ELR (cell line): Measurements from ENCODE around the gene CGNL1.
A peak's percentile ranks its signal among the peaks of the same experiment; 100 is the strongest.

Experiments
- DNase-seq: peaks from one replicate; pipeline ENCODE4 v3.0.0-alpha.2; 2015; ENCODE audit warnings: low read depth

The CGNL1 gene

GRCh38 chr15:57548835-57549234 lies 172.5 kb downstream of the CGNL1 start:
- DNase-seq: no peak

DNA sequence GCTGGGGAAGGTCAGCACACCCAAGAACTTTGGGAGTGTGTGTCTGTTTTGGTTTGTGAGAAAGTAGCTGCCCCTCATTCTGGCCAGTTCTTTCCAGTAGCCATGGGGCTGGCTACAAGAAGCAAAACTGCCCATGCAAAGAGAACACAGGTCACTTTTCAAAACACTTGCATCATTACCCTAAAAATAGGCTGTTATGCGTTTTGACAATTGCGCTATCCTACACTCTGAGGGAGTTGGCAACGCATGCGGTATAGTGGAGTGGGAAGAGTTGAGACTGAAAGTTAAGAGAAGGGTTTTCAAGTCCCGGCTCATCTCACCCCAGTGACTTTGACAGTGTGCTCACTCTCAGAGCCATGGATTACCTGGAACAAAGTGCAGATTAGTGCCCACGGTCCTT lies 173.6 kb downstream of the CGNL1 start:
- DNase-seq: no peak

DNA sequence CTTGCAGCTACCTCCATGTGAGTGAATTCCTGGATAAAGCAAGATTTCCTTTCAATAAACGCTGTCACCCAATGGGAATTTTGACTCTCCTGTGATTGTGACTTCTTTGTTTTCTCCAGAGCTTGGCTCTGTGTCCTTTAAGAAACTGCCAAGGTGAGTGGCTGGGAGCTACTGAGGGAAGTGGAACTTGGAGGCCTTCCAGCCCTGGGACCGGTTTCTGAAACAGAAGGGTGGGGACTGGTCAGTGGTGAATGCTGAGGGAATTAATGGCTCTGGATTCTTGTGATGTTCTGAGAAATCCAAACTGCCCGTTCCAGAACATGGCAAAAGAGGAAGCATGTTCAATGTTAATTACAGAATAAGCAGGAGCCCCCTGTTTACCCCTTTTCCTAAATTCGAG lies 174.3 kb downstream of the CGNL1 start:
- DNase-seq: no peak

GRCh38 chr15:57551715-57552677 lies 175.7 kb downstream of the CGNL1 start:
- DNase-seq: peak; percentile 92

GRCh38 chr15:57552678-57553334 lies 176.5 kb downstream of the CGNL1 start:
- DNase-seq: no peak

DNA sequence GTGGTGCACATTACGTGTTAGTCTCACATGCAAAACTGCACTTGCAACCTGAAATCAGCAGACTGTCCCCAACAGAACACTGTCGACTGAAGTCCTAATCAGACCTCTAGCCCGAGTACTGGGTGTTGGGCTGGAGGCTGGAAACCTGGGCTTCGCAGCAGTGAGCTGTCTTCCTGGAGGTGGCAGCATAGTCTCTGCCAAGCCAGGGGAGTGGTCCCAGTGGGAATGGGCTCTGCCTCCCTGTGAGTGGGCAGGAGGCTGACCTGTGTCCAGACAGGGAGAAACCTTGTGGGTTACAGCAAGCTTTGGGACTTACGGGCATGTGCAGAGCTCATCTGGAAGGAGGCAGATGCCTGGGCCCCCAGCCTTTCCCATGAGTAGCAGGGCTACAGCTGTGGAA lies 177.2 kb downstream of the CGNL1 start:
- DNase-seq: no peak

- DNase-seq: no peak
Measured at GRCh38 chr15:57554063-57554811, 177.9 kb downstream of the CGNL1 start.

DNA sequence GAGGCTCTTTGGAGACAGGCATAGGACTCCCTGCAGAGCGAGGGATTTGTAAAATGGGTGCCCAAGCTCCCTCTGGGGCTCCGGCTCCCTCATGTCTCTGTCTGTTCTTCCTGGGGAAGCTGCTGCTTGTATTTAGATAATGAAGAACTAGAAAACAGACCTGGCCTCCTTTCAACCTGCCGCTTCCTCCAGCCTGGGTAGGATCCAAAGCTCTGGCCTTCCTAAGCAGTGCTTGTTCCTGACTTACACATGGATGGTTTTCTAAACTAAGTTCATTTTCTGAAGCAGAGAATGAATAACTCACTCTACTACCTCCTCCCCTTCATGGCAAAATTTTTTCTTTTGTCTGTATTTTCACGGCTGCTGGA lies 178.5 kb downstream of the CGNL1 start:
- DNase-seq: no peak

GRCh38 chr15:57555270-57555669 lies 179.0 kb downstream of the CGNL1 start:
- DNase-seq: no peak

DNA sequence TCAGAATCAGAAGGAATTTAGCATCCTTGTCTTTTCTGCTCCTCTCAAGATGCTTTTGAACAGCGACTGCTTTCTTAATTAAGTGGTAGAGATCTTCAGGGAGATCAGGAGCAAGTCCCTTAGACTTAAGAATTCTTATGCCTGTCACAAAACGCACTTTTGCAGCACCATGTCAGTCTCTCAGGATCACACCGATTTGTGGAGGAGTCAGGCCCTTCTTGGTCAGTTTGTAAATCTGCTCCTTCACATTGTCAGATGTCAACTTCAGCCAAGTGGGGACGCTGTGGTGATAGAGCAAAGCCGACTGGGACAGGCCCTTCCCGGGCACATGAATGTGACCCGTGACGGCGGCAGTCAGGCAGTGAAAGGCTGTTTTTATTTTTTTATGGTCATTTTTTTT lies 179.7 kb downstream of the CGNL1 start:
- DNase-seq: no peak

DNA sequence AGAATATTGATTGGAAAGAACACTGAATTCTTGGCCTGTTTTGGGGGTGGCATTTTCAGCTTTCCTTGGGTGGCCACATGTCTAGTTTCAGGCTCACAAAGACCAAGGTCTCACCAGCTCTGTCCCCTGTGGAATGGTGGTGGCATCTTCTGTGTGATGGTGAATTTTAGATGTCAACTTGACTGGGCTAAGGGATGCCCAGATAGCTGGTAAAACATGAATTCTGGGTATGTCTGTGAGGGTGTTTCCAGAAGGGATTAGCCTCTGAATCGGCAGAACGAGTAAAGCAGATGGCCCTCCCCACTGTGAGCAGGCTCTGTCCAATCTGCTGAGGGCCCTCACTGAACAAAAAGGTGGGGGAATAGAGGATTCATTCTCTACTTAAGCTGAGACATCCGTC lies 181.0 kb downstream of the CGNL1 start:
- DNase-seq: no peak

- DNase-seq: no peak
Measured at GRCh38 chr15:57557810-57558209, 181.5 kb downstream of the CGNL1 start.

DNA sequence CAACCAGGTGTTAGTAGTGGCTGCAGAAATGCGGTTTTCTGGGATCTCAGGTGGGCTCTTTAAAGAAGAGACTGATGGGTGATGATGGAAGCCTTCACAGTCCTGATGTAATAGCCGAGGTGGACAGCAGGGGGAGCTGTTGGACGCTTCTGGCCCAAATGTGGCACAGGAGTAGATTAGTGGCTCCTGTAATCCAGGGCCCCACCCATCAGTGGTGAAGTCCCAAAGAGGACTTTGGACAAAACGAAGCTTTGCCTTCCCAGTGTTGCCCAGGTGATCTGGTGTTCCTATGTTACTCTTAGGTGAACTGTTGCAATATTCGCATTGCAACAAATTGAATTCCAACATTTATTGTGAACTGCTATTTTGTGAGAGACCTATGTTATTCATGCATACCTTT lies 183.6 kb downstream of the CGNL1 start:
- DNase-seq: peak; percentile 69

DNA sequence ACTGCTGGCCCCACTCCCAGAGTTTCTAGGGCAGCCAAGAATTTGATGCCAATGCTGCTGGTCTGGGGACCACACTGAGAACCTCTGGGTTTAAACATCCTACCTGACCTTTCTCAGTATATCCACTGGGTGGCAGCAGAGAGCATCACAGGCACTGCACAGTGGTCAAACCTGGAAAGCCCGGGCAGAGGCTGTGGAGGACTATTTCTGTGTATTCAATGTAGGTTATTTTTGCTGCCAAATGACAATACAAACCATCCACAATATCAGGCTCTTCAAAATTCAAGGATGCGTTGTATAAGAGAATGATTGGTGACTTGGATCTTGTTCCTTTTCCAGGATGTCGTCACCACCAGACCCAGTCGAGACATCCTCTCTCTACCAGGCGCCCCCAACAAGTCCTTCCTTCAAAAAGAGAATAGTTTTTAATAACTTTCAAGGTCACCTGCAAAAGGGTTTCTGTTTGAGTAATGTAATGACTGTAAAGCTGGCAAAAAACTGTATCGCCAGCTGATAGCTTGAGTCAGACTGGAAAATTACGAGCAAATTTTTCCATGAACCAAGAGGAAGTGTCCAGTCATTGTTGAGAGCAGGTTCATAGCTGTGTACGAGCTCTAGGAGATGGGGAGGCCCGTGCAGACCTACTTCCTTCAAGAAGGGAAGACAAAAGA lies 184.9 kb downstream of the CGNL1 start:
- DNase-seq: peak; percentile 91

- no peak for DNase-seq
Measured at GRCh38 chr15:57562196-57562769, 186.0 kb downstream of the CGNL1 start.

GRCh38 chr15:57563416-57563815 lies 187.1 kb downstream of the CGNL1 start:
- DNase-seq: no peak

DNA sequence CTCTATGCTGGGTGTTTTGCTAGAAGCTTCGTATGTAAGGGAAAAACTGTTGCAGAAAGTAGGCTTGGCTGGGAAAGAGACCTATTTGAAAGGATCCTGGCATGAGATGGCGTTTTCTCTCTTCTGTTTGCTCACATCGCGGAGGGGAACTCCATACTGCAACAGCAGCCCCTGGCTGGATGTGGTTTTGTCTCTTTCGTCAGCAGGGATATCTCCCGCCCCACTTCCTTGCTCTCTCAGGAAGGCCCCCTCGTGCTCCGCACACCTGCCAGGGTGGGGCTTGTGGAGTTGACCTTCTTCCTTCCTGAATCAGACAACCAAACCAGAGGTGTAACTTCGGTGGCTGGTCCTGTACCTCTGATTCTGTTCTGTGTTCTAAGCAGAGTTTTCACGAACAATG lies 189.0 kb downstream of the CGNL1 start:
- no peak for DNase-seq

DNA sequence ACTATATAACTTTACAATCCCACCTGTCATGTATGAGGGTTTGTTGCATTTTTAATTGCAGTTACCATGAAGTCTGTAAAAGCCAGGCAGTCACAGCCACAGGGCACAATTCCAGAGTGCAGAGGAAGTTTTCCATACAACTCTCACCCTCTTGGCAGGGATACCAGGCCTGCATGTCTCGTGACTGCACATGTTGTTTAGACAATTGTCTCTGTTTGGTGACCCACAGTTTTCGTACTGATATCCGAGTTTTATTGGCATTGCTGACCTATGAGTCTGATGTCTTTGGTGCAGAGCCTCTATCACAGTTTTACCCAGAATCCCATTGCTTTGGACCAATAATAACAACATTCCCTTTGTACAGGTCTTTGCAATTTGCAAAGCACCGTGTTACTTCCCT lies 190.5 kb downstream of the CGNL1 start:
- DNase-seq: peak; percentile 34

DNA sequence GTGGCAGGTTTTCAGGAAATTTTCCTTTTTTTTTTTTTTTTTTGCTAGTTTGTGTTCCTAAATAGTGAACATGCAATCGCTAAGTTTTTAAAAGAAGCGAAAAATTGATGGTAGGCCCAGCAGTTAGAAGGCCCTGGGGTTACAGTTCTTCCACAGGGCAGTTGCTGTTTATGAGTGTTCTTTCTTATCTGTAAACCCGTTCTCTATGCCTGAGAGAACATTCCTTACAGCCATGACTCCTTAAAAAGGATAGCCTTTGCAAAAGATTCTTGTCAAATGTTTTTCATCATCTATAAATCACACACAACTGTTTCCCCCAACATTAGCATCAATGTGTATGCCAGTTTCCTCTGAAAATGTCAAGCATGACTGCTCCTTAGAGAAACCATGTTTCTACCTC lies 191.6 kb downstream of the CGNL1 start:
- no peak for DNase-seq

DNA sequence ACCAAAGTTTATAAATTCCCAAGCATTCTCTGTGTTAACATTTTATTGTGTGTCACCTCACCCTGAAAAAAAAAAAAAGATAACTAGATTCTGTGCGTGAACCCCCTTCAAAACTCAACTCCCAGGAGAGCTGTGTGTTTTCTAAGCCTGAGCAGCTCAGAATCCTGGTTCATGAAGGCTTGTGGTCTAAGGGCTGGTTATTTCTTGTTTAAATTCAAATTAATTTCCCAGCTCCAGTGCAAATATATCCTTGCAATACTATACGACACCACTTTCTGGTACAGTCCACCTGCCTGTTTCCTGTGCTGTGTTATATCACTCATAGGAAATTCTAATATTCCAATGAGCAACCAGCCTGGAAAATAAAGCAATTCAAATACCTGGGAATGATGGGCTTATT lies 192.0 kb downstream of the CGNL1 start:
- DNase-seq: no peak

GRCh38 chr15:57570340-57570739 lies 194.0 kb downstream of the CGNL1 start:
- no peak for DNase-seq

DNA sequence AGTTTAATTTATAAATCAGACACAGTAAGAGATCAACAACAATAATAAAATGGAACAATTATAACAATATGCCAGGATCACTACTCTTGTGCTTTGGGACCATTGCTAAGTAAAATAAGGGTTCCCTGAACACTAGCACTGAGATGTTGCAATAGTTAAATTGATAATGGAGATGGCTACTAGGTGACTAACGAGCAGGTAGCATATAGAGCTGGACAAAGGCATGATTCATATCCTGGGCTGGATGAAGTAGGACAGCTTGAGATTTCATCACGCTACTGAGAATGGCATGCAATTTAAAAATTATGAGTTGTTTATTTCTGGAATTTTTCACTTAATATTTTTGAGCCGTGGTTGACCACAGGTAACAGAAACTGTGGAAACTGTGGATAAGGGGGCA lies 194.7 kb downstream of the CGNL1 start:
- peak; percentile 92 for DNase-seq
